IMR-90 (cell line): ENCODE data around the gene FBXL7. TPM values are rescaled to one million over a fixed set of nuclear protein-coding genes. Genes with fewer than 3 reads are reported as not detected.

ENCODE experiments used
- ATAC-seq: fragments of 200-7000 bp; cut with Tn5 transposase; 2 replicates; pipeline ENCODE4 v1.9.1; 2020; ENCODE audit warnings: low read depth, mild to moderate bottlenecking, moderate library complexity
- BruUV-seq: library from RNA; stranded (reverse); fragments of 400-500 nt; replicated peaks from 2 replicates; lab custom pipeline; 2021; lab: Mats Ljungman, UMichigan
- CTCF ChIA-PET: fragments of 300-600 bp; formaldehyde crosslinking; extraction: SDS; loops from one replicate; lab custom pipeline; 2021; ENCODE audit warnings: antibody characterized with exemption; lab: Yijun Ruan, JAX
- POLR2A ChIA-PET: fragments of 300-600 bp; sonication (Branson Sonifier 250); formaldehyde crosslinking; loops from one replicate; lab custom pipeline; 2022; ENCODE audit warnings: antibody characterized with exemption; ENCODE audit not compliant: unreplicated experiment; lab: Charles Lee
- DNase-seq: peaks from one replicate; pipeline ENCODE4 v3.0.0; 2013
- H2AFZ ChIP-seq: replicated peaks from 2 replicates; pipeline ENCODE3; 2013; ENCODE audit warnings: low read length, mild to moderate bottlenecking; ENCODE audit not compliant: poor library complexity
- H2AK5ac ChIP-seq: 2 replicates; pipeline ENCODE4 v1.6.1; 2013; ENCODE audit warnings: low read depth, low read length, inconsistent platforms
- H2AK9ac ChIP-seq: replicated peaks from 2 replicates; pipeline ENCODE3; 2013; ENCODE audit warnings: mild to moderate bottlenecking, low read depth, low read length, moderate library complexity; ENCODE audit not compliant: poor library complexity
- H2BK120ac ChIP-seq: 2 replicates; pipeline ENCODE4 v1.6.1; 2013; ENCODE audit warnings: low read depth, low read length, inconsistent platforms
- H2BK15ac ChIP-seq: 3 replicates; pipeline ENCODE4 v1.6.1; 2013; ENCODE audit warnings: low read depth, low read length, inconsistent platforms
- H2BK20ac ChIP-seq: 2 replicates; pipeline ENCODE4 v1.6.1; 2013; ENCODE audit warnings: low read depth, mild to moderate bottlenecking, inconsistent platforms, low read length, moderate library complexity
- H2BK5ac ChIP-seq: 2 replicates; pipeline ENCODE4 v1.6.1; 2013; ENCODE audit warnings: mild to moderate bottlenecking, low read depth, low read length, inconsistent platforms; ENCODE audit not compliant: poor library complexity, severe bottlenecking
- H3K14ac ChIP-seq: replicated peaks from 2 replicates; pipeline ENCODE4 v1.6.1; 2013; ENCODE audit warnings: low read depth, low read length, inconsistent platforms
- H3K18ac ChIP-seq: 2 replicates; pipeline ENCODE4 v1.6.1; 2013; ENCODE audit warnings: low read depth, low read length, control low read depth
- H3K23ac ChIP-seq: 2 replicates; pipeline ENCODE4 v1.6.1; 2013; ENCODE audit warnings: low read depth, low read length, inconsistent platforms
- H3K27ac ChIP-seq: 2 replicates; pipeline ENCODE4 v1.5.1; 2013; ENCODE audit warnings: mild to moderate bottlenecking, control low read depth, low read length; ENCODE audit not compliant: insufficient read depth
- H3K27me3 ChIP-seq: 2 replicates; pipeline ENCODE4 v1.6.1; 2013; ENCODE audit warnings: low read length; ENCODE audit not compliant: control insufficient read depth, insufficient read depth
- H3K36me3 ChIP-seq: 2 replicates; pipeline ENCODE4 v1.6.1; 2013; ENCODE audit warnings: low read length, mixed read lengths; ENCODE audit not compliant: control insufficient read depth, insufficient read depth
- H3K4ac ChIP-seq: 2 replicates; pipeline ENCODE4 v1.6.1; 2013; ENCODE audit warnings: low read depth, low read length, inconsistent platforms
- H3K4me1 ChIP-seq: 2 replicates; pipeline ENCODE4 v1.6.1; 2013; ENCODE audit warnings: low read length, mixed read lengths; ENCODE audit not compliant: control insufficient read depth, insufficient read depth
- H3K4me2 ChIP-seq: 2 replicates; pipeline ENCODE4 v1.6.1; 2013; ENCODE audit warnings: low read depth, mild to moderate bottlenecking, control low read depth, low read length, moderate library complexity
- H3K4me3 ChIP-seq: 2 replicates; pipeline ENCODE4 v1.5.1; 2013; ENCODE audit warnings: low read depth, mild to moderate bottlenecking, control low read depth, low read length, moderate library complexity; ENCODE audit not compliant: insufficient read depth
- H3K56ac ChIP-seq: 2 replicates; pipeline ENCODE4 v1.6.1; 2013; ENCODE audit warnings: low read length, inconsistent platforms; ENCODE audit not compliant: insufficient read depth; ENCODE audit errors: extremely low read depth
- H3K79me1 ChIP-seq, 2 experiments: 2 replicates each; pipeline ENCODE4 v1.6.1; 2013; ENCODE audit warnings: low read length in 2 of 2, inconsistent platforms in 1 of 2, low read depth in 1 of 2
- H3K9ac ChIP-seq: 2 replicates; pipeline ENCODE4 v1.6.1; 2013; ENCODE audit warnings: low read depth, low read length, control low read depth
- H3K9me1 ChIP-seq: 2 replicates; pipeline ENCODE4 v1.6.1; 2013; ENCODE audit warnings: low read length, inconsistent platforms; ENCODE audit not compliant: insufficient read depth
- H3K9me3 ChIP-seq: 2 replicates; pipeline ENCODE4 v1.6.1; 2013; ENCODE audit warnings: low read length; ENCODE audit not compliant: control insufficient read depth, insufficient read depth
- H4K20me1 ChIP-seq: 2 replicates; pipeline ENCODE4 v1.6.1; 2013; ENCODE audit warnings: low read length, inconsistent platforms; ENCODE audit not compliant: insufficient read depth
- H4K5ac ChIP-seq: 2 replicates; pipeline ENCODE4 v1.6.1; 2013; ENCODE audit warnings: mild to moderate bottlenecking, low read depth, low read length, control low read depth
- H4K8ac ChIP-seq, 2 experiments: 2 replicates each; pipeline ENCODE4 v1.6.1; 2013; ENCODE audit warnings: low read depth in 2 of 2, low read length in 2 of 2, control low read depth in 1 of 2, inconsistent platforms in 1 of 2
- H4K91ac ChIP-seq: 2 replicates; pipeline ENCODE4 v1.6.1; 2013; ENCODE audit warnings: low read depth, low read length, inconsistent platforms; ENCODE audit not compliant: insufficient read depth
- CTCF ChIP-seq: conservative IDR thresholded peaks from 2 replicates; pipeline ENCODE4 v1.5.1; 2012; ENCODE audit warnings: mild to moderate bottlenecking, low read depth, low read length, improper control_type of control experiment
- FOS ChIP-seq: fragments of 150-350 bp; IDR thresholded peaks from 2 replicates; pipeline ENCODE4 v1.6.1; 2016; ENCODE audit warnings: low read depth, low read length
- RAD21 ChIP-seq: IDR thresholded peaks from 2 replicates; pipeline ENCODE4 v1.6.1; 2012; ENCODE audit warnings: low read length, improper control_type of control experiment
- SMC3 ChIP-seq: fragments of 150-350 bp; IDR thresholded peaks from 2 replicates; pipeline ENCODE4 v1.6.1; 2016; ENCODE audit warnings: low read depth, mild to moderate bottlenecking, antibody characterized with exemption, low read length, moderate library complexity
- WGBS, 2 experiments: methylation state at CpG; one replicate each; pipeline versions ENCODE4 v1.1.5 to v1.1.7; 2013; ENCODE audit warnings: missing lambda C conversion rate in 2 of 2; ENCODE audit not compliant: insufficient read length in 1 of 2; ENCODE audit errors: extremely low coverage in 2 of 2; 5-methylcytosine and 5-hydroxymethylcytosine counted together
- dilution Hi-C: fragments of 300-500 bp; cut with HindIII; formaldehyde crosslinking; loops from one replicate; pipeline ENCODE4 v1.14.3; 2018; ENCODE audit warnings: low sequenced_read_pairs; ENCODE audit not compliant: unreplicated experiment
- in situ Hi-C: fragments of 300-500 bp; cut with MboI; formaldehyde crosslinking; loops from 3 replicates; pipeline ENCODE4 v1.14.3; 2019; ENCODE audit warnings: low sequenced_read_pairs, inconsistent platforms, mixed read lengths
- intact Hi-C: fragments of 100-400 bp; cut with micrococcal nuclease; formaldehyde crosslinking; loops from 2 replicates; pipeline ENCODE4 v1.10.0; 2022
- polyA plus RNA-seq, 3 experiments: library from polyadenylated mRNA; depleted of rRNA; stranded (reverse); fragments of >200 nt; gene quantifications; 2 replicates each; pipeline ENCODE4 v1.2.3, GENCODE V29; 2012; ENCODE audit warnings: low replicate concordance in 1 of 3
- total RNA-seq: library from RNA; depleted of rRNA; stranded (reverse); fragments of >200 nt; gene quantifications from 2 replicates; pipeline ENCODE4 v1.2.3, GENCODE V29; 2012

Gene FBXL7
- total and polyA plus RNA-seq, 2 of the 4 experiments (the other 2 are of a cell fraction), result 4.1 to 10.2 TPM

DNA sequence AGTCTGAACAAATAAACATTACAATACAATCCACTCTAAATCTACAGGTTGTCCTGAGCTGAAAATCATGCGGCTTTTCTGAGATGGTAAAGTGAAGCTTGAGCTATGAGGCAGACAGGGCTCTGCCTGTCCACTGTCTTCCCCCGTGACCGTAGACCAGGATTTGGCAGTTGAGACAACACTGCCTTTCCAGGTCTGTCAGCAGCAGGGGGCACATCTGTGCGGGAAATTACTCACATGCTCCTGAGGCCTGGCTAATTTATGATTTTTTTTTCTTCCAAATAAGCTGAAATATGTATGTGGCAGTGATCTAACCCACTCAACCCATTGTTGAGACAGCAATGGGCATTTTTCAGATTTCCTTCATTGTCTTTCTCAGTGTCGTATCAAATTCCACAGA, 307.9 kb downstream of the FBXL7 start:
- no peak overlapping the region for H2BK5ac ChIP-seq
- H3K14ac ChIP-seq, result no peak overlapping the region
- no peak overlapping the region for H2BK20ac ChIP-seq
- in situ Hi-C loops (no loop called here), intact Hi-C loops (loop anchor here (5.0 kb wide), 1 partner anchor 296 kb away; no protein-coding TSS in a partner anchor), dilution Hi-C loops (no loop called here)
- H3K27me3 ChIP-seq, result no peaks in the 10 kb centered on the region
- no peak overlapping the region for H3K4ac ChIP-seq
- no peak overlapping the region for H3K4me2 ChIP-seq
- H2BK120ac ChIP-seq, result no peak overlapping the region
- peaks cover 3% of the 10 kb centered on the region; the same call in 1 of the 2 replicates for H3K4me1 ChIP-seq
- no TSS peak for BruUV-seq
- H3K27ac ChIP-seq, result no peak overlapping the region
- H2AK9ac ChIP-seq, result no peak overlapping the region
- H3K9ac ChIP-seq, result no peak overlapping the region
- H3K18ac ChIP-seq, result no peak overlapping the region
- no peaks in the 10 kb centered on the region for H3K36me3 ChIP-seq
- peaks cover 5% of the 10 kb centered on the region; the same call in 1 of the 2 replicates for H3K9me3 ChIP-seq
- peak; percentile 28 for DNase-seq
- no peak overlapping the region for H3K56ac ChIP-seq
- no peaks in the 10 kb centered on the region; the same call in none of the 2 replicates for H3K9me1 ChIP-seq
- no peak for ATAC-seq
- H3K4me3 ChIP-seq, result no peak overlapping the region
- no peak overlapping the region for H2BK15ac ChIP-seq
- H2AFZ ChIP-seq, result no peak overlapping the region
- H4K8ac ChIP-seq, result no peak overlapping the region
- WGBS, 2 experiments, result no CpG with 5 or more reads among the region's 5 CpGs
- peaks cover 0 to 7% of the 10 kb centered on the region in 2 experiments; a peak in 3 of 4 replicates for H3K79me1 ChIP-seq
- peak; percentile 14; the same call in 1 of the 2 replicates for TF ChIP-seq SMC3
- peak; percentile 13; the same call in 1 of the 2 replicates for TF ChIP-seq RAD21
- TF ChIP-seq CTCF, result peak; percentile 16; the same call in 1 of the 2 replicates
- TF ChIP-seq FOS, result no peak
- ChIA-PET CTCF (interaction anchor here (0.6 kb wide), 1 partner anchor 17 kb away, joined by 3 read pairs; no protein-coding TSS in a partner anchor), POLR2A (no interaction called here)
- H2AK5ac ChIP-seq, result no peak overlapping the region
- no peak overlapping the region for H4K91ac ChIP-seq
- no peak overlapping the region for H3K23ac ChIP-seq
- H4K5ac ChIP-seq, result no peak overlapping the region
- no peaks in the 10 kb centered on the region for H4K20me1 ChIP-seq
